ENCODE results near the gene APLF. TPM values are rescaled to one million over a fixed set of nuclear protein-coding genes. Genes with fewer than 3 reads are reported as not detected.

Gene APLF
- total RNA-seq, 1 experiment from 2014 or later, result 5.5 TPM

- Histone ChIP-seq H3K4me1 (ENCODE audit: insufficient read depth, low read length, poor library complexity, severe bottlenecking) (peaks cover 14% of the 10 kb centered on the region), H3K36me3 (ENCODE audit: insufficient read depth, low read length, poor library complexity, severe bottlenecking) (no peaks in the 10 kb centered on the region), H3K9me3 (ENCODE audit: low read depth, low read length, poor library complexity, severe bottlenecking) (no peaks in the 10 kb centered on the region), H3K4me3 (ENCODE audit: low read depth, low read length, poor library complexity, severe bottlenecking) (no peak overlapping the region), H3K27ac (ENCODE audit: low read depth, low read length, poor library complexity, severe bottlenecking) (no peak overlapping the region), H3K27me3 (replicated peaks; ENCODE audit: insufficient read depth, low read depth, low read length, poor library complexity) (no peaks in the 10 kb centered on the region)
- intact Hi-C loops (cut with micrococcal nuclease; ENCODE audit: unreplicated experiment), result loop anchor here (5.0 to 10.0 kb wide), 3 partner anchors 177 to 835 kb away; no protein-coding TSS in a partner anchor
- no peak for DNase-seq (ENCODE audit: low spot score)
- no TSS peak for BruUV-seq (replicated peaks)
- CTCF ChIA-PET, result no interaction called here
- TF ChIP-seq EZH2 (IDR thresholded peaks at IDR 0.05; ENCODE audit: borderline replicate concordance, low read depth, low read length, poor library complexity, severe bottlenecking), result no peak
- no peak for TF ChIP-seq CTCF (conservative IDR thresholded peaks at IDR 0.05; ENCODE audit: low read depth, low read length)
- POLR2A ChIA-PET (ENCODE audit: low non-redundant PET), result no interaction called here
Measured at GRCh38 chr2:68469935-68470334, 2.5 kb downstream of the APLF start.

GRCh38 chr2:68471385-68471784, 4.0 kb downstream of the APLF start:
- Histone ChIP-seq H3K9me3 (ENCODE audit: low read depth, low read length, poor library complexity, severe bottlenecking) (no peaks in the 10 kb centered on the region), H3K4me3 (ENCODE audit: low read depth, low read length, poor library complexity, severe bottlenecking) (no peak overlapping the region), H3K4me1 (ENCODE audit: insufficient read depth, low read length, poor library complexity, severe bottlenecking) (peaks cover 7% of the 10 kb centered on the region), H3K27ac (ENCODE audit: low read depth, low read length, poor library complexity, severe bottlenecking) (no peak overlapping the region), H3K27me3 (replicated peaks; ENCODE audit: insufficient read depth, low read depth, low read length, poor library complexity) (no peaks in the 10 kb centered on the region), H3K36me3 (ENCODE audit: insufficient read depth, low read length, poor library complexity, severe bottlenecking) (no peaks in the 10 kb centered on the region)
- no peak for DNase-seq (ENCODE audit: low spot score)
- TF ChIP-seq EZH2 (IDR thresholded peaks at IDR 0.05; ENCODE audit: borderline replicate concordance, low read depth, low read length, poor library complexity, severe bottlenecking) (no peak), CTCF (conservative IDR thresholded peaks at IDR 0.05; ENCODE audit: low read depth, low read length) (no peak)
- ChIA-PET POLR2A (ENCODE audit: low non-redundant PET) (no interaction called here), CTCF (no interaction called here)
- intact Hi-C loops (cut with micrococcal nuclease; ENCODE audit: unreplicated experiment), result no loop called here
- BruUV-seq (replicated peaks), result no TSS peak

GRCh38 chr2:68472796-68473414, 5.5 kb downstream of the APLF start:
- H3K9me3 ChIP-seq (ENCODE audit: low read depth, low read length, poor library complexity, severe bottlenecking), result no peaks in the 10 kb centered on the region
- CTCF ChIA-PET, result no interaction called here

More at GRCh38 chr2:68472796-68473414, 5.5 kb downstream of the APLF start:
- Histone ChIP-seq H3K36me3 (ENCODE audit: insufficient read depth, low read length, poor library complexity, severe bottlenecking) (no peaks in the 10 kb centered on the region), H3K4me3 (ENCODE audit: low read depth, low read length, poor library complexity, severe bottlenecking) (no peak overlapping the region), H3K27ac (ENCODE audit: low read depth, low read length, poor library complexity, severe bottlenecking) (no peak overlapping the region), H3K27me3 (replicated peaks; ENCODE audit: insufficient read depth, low read depth, low read length, poor library complexity) (no peaks in the 10 kb centered on the region), H3K4me1 (ENCODE audit: insufficient read depth, low read length, poor library complexity, severe bottlenecking) (peaks cover 7% of the 10 kb centered on the region)
- no peak for DNase-seq (ENCODE audit: low spot score)
- TF ChIP-seq CTCF (conservative IDR thresholded peaks at IDR 0.05; ENCODE audit: low read depth, low read length) (no peak), EZH2 (IDR thresholded peaks at IDR 0.05; ENCODE audit: borderline replicate concordance, low read depth, low read length, poor library complexity, severe bottlenecking) (no peak)
- intact Hi-C loops (cut with micrococcal nuclease; ENCODE audit: unreplicated experiment), result no loop called here
- POLR2A ChIA-PET (ENCODE audit: low non-redundant PET), result no interaction called here
- no TSS peak for BruUV-seq (replicated peaks)
